Measurements from ENCODE around the gene ZCCHC3. TPM values are rescaled to one million over a fixed set of nuclear protein-coding genes. Genes with fewer than 3 reads are reported as not detected.

ZCCHC3 gene
- total RNA-seq, 1 experiment from 2014 or later = 43.6 TPM

- TF ChIP-seq AR (CRISPR knock-in tag; IDR thresholded peaks at IDR 0.05) (no peak), ATF2 (CRISPR knock-in tag; IDR thresholded peaks at IDR 0.05; ENCODE audit: borderline replicate concordance, low read depth) (no peak), FOXP1 (CRISPR knock-in tag; IDR thresholded peaks at IDR 0.05; ENCODE audit: borderline replicate concordance) (no peak), CDX4 (CRISPR knock-in tag; IDR thresholded peaks at IDR 0.05; ENCODE audit: borderline replicate concordance) (no peak), MXD4 (CRISPR knock-in tag; IDR thresholded peaks at IDR 0.05; ENCODE audit: borderline replicate concordance) (no peak), SP1 (CRISPR knock-in tag; conservative IDR thresholded peaks at IDR 0.05) (peak; percentile 62), HMGXB4 (CRISPR knock-in tag; IDR thresholded peaks at IDR 0.05) (peak; percentile 26; the same call in 1 of the 2 replicates), E2F5 (CRISPR knock-in tag; IDR thresholded peaks at IDR 0.05) (no peak), USF2 (CRISPR knock-in tag; IDR thresholded peaks at IDR 0.05) (peak; percentile 65), OVOL2 (CRISPR knock-in tag; IDR thresholded peaks at IDR 0.05; ENCODE audit: borderline replicate concordance) (no peak), KAT7 (CRISPR knock-in tag; IDR thresholded peaks at IDR 0.05; ENCODE audit: borderline replicate concordance) (no peak), SMAD4 (CRISPR knock-in tag; IDR thresholded peaks at IDR 0.05) (no peak)
Observed at GRCh38 chr20:309841-310644, 12.7 kb downstream of the ZCCHC3 start (continued).

GRCh38 chr20:310645-311044 lies 13.3 kb downstream of the ZCCHC3 start:
- Mint-ChIP-seq H3K27ac (peak overlapping the region; percentile 85), H3K4me3 (peak overlapping the region; percentile 72), H3K36me3 (no peaks in the 10 kb centered on the region), H3K9me3 (no peaks in the 10 kb centered on the region), H3K4me1 (peaks cover 30% of the 10 kb centered on the region), H3K27me3 (ENCODE audit: low read depth) (peaks cover 5% of the 10 kb centered on the region)
- ChIA-PET CTCF (interaction anchor here (0.5 to 5.3 kb wide), 7 partner anchors 10 to 48 kb away, joined by 3 to 39 read pairs (median 18); partner anchors contain the start of genes SOX12 and ZCCHC3), POLR2A (interaction anchor here (0.6 to 2.6 kb wide), 6 partner anchors 11 to 69 kb away, joined by 3 to 47 read pairs (median 6); partner anchors contain the start of gene SOX12)
- DNase-seq (ENCODE audit: low spot score) (no peak), ATAC-seq (no peak)
- TF ChIP-seq CTCF (IDR thresholded peaks at IDR 0.05) (no peak), ZNF671 (CRISPR knock-in tag; IDR thresholded peaks at IDR 0.05) (no peak), GTF2I (CRISPR knock-in tag; conservative IDR thresholded peaks at IDR 0.05) (no peak), ZNF232 (CRISPR knock-in tag; IDR thresholded peaks at IDR 0.05) (no peak), HMGXB4 (CRISPR knock-in tag; IDR thresholded peaks at IDR 0.05) (0 out of 2 replicates have a peak, but pooled peaks have one; percentile 3)

Data from WTC11 (cell line).